HG03565 (cell line): ENCODE measurements around the gene ZNF385B.

ENCODE experiments used
- ATAC-seq: cut with Tn5 transposase; IDR thresholded peaks from one replicate; pipeline ENCODE4 v1.9.1; 2021; ENCODE audit warnings: mild to moderate bottlenecking, moderate library complexity; ENCODE audit not compliant: unreplicated experiment

Gene ZNF385B

GRCh38 chr2:179454443-179455171 is 406.8 kb downstream of the ZNF385B start:
- ATAC-seq = no peak

GRCh38 chr2:179449010-179449409 is 412.4 kb downstream of the ZNF385B start:
- peak; percentile 75 for ATAC-seq

GRCh38 chr2:179447839-179448447 is 413.5 kb downstream of the ZNF385B start:
- no peak for ATAC-seq

GRCh38 chr2:179447421-179447820 is 414.0 kb downstream of the ZNF385B start:
- ATAC-seq = no peak

- ATAC-seq = no peak
Observed at GRCh38 chr2:179446476-179447141, 414.8 kb downstream of the ZNF385B start.

GRCh38 chr2:179444056-179444455 is 417.4 kb downstream of the ZNF385B start:
- no peak for ATAC-seq

- ATAC-seq = no peak
Observed at GRCh38 chr2:179443180-179443579, 418.2 kb downstream of the ZNF385B start.

GRCh38 chr2:179442206-179442605 is 419.2 kb downstream of the ZNF385B start:
- no peak for ATAC-seq

- ATAC-seq = no peak
Observed at GRCh38 chr2:179441551-179441950, 419.9 kb downstream of the ZNF385B start.

GRCh38 chr2:179440642-179441251 is 420.7 kb downstream of the ZNF385B start:
- no peak for ATAC-seq

GRCh38 chr2:179438654-179439053 is 422.8 kb downstream of the ZNF385B start:
- no peak for ATAC-seq

- no peak for ATAC-seq
Observed at GRCh38 chr2:179437430-179437829, 424.0 kb downstream of the ZNF385B start.

GRCh38 chr2:179435566-179435965 is 425.8 kb downstream of the ZNF385B start:
- no peak for ATAC-seq

GRCh38 chr2:179435000-179435399 is 426.4 kb downstream of the ZNF385B start:
- ATAC-seq = no peak

- no peak for ATAC-seq
Observed at GRCh38 chr2:179434357-179434756, 427.1 kb downstream of the ZNF385B start.

GRCh38 chr2:179432751-179433150 is 428.7 kb downstream of the ZNF385B start:
- no peak for ATAC-seq

GRCh38 chr2:179429597-179429996 is 431.8 kb downstream of the ZNF385B start:
- ATAC-seq = no peak

- ATAC-seq = no peak
Observed at GRCh38 chr2:179429060-179429471, 432.3 kb downstream of the ZNF385B start.

GRCh38 chr2:179428649-179429048 is 432.8 kb downstream of the ZNF385B start:
- ATAC-seq = no peak

GRCh38 chr2:179427065-179427464 is 434.3 kb downstream of the ZNF385B start:
- no peak for ATAC-seq

GRCh38 chr2:179424571-179424970 is 436.8 kb downstream of the ZNF385B start:
- ATAC-seq = no peak
